Head of caudate nucleus (tissue), 42 donors: ENCODE measurements around the gene CDK5R2.

Experiments
- DNase-seq, 42 donors: peaks; one replicate each; pipeline versions ENCODE4 v3.0.0 to v3.0.0-alpha.2; 2020 to 2021; ENCODE audit warnings: mixed read lengths in 7 of 42
- intact Hi-C: fragments of 100-400 bp; cut with DNase I; formaldehyde crosslinking; loops from one replicate; pipeline ENCODE4 v1.15.0; 2022

CDK5R2 gene

GRCh38 chr2:218960309-218961165 lies 1.1 kb downstream of the CDK5R2 start:
- intact Hi-C loops: no loop called here

GRCh38 chr2:218961229-218961628 lies 1.8 kb downstream of the CDK5R2 start:
- DNase-seq: no peak
- intact Hi-C loops: no loop called here

More at GRCh38 chr2:218960309-218961165, 1.1 kb downstream of the CDK5R2 start:
- peak in 4 of 42 donors; percentile 17 to 51 (median 30) for DNase-seq

GRCh38 chr2:218961651-218962570 lies 2.4 kb downstream of the CDK5R2 start:
- peak in 7 of 42 donors; percentile 33 to 48 (median 34) for DNase-seq
- intact Hi-C loops: no loop called here

- peak; percentile 37 to 92 (median 79) for DNase-seq
- intact Hi-C loops: no loop called here
Measured at GRCh38 chr2:218962859-218963492, 3.5 kb downstream of the CDK5R2 start.

GRCh38 chr2:218963601-218964000 lies 4.1 kb downstream of the CDK5R2 start:
- intact Hi-C loops: no loop called here
- DNase-seq: no peak

GRCh38 chr2:218964041-218964771 lies 4.7 kb downstream of the CDK5R2 start:
- peak in 10 of 42 donors; percentile 27 to 68 (median 52) for DNase-seq
- intact Hi-C loops: no loop called here

GRCh38 chr2:218970894-218971293 lies 11.4 kb downstream of the CDK5R2 start:
- intact Hi-C loops: no loop called here
- no peak for DNase-seq

GRCh38 chr2:218975060-218975777 lies 15.8 kb downstream of the CDK5R2 start:
- intact Hi-C loops: no loop called here
- DNase-seq: no peak

GRCh38 chr2:218979846-218980734 lies 20.6 kb downstream of the CDK5R2 start:
- intact Hi-C loops: no loop called here
- DNase-seq: peak; percentile 72 to 93 (median 87)

GRCh38 chr2:218980735-218981389 lies 21.4 kb downstream of the CDK5R2 start:
- DNase-seq: peak in 8 of 42 donors; percentile 19 to 53 (median 35)

GRCh38 chr2:218981390-218981880 lies 22.0 kb downstream of the CDK5R2 start:
- peak in 1 of 42 donors; percentile 39 for DNase-seq
- intact Hi-C loops: no loop called here

More at GRCh38 chr2:218980735-218981389, 21.4 kb downstream of the CDK5R2 start:
- intact Hi-C loops: no loop called here

- intact Hi-C loops: no loop called here
- DNase-seq: peak in 37 of 42 donors; percentile 42 to 90 (median 70)
Measured at GRCh38 chr2:218981881-218982585, 22.6 kb downstream of the CDK5R2 start.

GRCh38 chr2:218982586-218983262 lies 23.3 kb downstream of the CDK5R2 start:
- intact Hi-C loops: no loop called here
- DNase-seq: no peak

GRCh38 chr2:218983263-218983933 lies 23.9 kb downstream of the CDK5R2 start:
- intact Hi-C loops: no loop called here

GRCh38 chr2:218983934-218984238 lies 24.4 kb downstream of the CDK5R2 start:
- intact Hi-C loops: no loop called here
- no peak for DNase-seq

More at GRCh38 chr2:218983263-218983933, 23.9 kb downstream of the CDK5R2 start:
- DNase-seq: no peak
